Measurements from ENCODE around the gene ALPL. TPM values are rescaled to one million over a fixed set of nuclear protein-coding genes. Genes with fewer than 3 reads are reported as not detected.
A peak's percentile ranks its signal among the peaks of the same experiment; 100 is the strongest.

ALPL gene
- total and polyA plus RNA-seq, 9 of the 15 experiments (the other 6 are each of a cell fraction or from before 2014, with no cell fraction given) = 0.04 to 0.38 (median 0.18) TPM; not detected in 4

DNA sequence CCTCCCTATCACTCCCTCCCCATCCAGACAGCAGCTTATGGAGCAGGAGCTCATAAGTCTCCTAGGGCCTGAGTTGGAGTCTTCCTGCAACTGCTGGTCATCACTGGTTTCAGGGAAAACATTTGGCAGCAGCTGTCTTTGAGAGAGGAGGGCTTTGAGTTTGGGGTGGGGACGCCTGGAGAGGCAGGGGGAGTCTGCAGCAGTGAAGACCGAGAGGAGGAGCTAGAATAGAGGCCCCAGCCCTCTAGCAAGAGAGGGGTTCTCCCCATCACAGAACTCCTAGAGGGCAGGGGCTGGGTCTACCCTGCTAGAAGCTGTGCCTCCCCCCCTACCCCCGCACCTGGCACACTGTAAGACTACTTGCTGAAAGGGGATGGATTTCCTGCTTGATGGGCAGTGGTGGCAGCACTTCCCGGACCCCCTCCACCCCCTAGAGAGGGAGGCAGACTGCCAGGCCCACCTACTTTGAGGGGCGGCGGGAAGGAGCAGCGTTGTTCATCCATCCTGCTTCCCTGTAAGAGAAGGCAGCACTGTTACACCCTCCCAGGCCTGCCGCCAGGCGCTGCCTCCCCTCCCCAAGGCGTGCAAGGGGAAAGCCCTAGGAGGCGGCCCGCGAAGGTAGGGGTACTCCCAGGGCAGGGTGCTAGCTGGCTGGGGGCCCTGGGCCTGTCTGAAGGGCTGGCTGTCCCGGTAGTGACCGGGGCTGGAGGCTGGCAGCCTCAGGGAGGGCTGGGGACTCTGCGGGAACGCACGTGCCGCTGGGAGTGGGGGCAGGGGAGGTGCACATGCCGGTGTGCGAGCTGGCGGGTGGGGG lies 109.5 kb downstream of the ALPL start (continued):
- TF ChIP-seq, protein P1, sequence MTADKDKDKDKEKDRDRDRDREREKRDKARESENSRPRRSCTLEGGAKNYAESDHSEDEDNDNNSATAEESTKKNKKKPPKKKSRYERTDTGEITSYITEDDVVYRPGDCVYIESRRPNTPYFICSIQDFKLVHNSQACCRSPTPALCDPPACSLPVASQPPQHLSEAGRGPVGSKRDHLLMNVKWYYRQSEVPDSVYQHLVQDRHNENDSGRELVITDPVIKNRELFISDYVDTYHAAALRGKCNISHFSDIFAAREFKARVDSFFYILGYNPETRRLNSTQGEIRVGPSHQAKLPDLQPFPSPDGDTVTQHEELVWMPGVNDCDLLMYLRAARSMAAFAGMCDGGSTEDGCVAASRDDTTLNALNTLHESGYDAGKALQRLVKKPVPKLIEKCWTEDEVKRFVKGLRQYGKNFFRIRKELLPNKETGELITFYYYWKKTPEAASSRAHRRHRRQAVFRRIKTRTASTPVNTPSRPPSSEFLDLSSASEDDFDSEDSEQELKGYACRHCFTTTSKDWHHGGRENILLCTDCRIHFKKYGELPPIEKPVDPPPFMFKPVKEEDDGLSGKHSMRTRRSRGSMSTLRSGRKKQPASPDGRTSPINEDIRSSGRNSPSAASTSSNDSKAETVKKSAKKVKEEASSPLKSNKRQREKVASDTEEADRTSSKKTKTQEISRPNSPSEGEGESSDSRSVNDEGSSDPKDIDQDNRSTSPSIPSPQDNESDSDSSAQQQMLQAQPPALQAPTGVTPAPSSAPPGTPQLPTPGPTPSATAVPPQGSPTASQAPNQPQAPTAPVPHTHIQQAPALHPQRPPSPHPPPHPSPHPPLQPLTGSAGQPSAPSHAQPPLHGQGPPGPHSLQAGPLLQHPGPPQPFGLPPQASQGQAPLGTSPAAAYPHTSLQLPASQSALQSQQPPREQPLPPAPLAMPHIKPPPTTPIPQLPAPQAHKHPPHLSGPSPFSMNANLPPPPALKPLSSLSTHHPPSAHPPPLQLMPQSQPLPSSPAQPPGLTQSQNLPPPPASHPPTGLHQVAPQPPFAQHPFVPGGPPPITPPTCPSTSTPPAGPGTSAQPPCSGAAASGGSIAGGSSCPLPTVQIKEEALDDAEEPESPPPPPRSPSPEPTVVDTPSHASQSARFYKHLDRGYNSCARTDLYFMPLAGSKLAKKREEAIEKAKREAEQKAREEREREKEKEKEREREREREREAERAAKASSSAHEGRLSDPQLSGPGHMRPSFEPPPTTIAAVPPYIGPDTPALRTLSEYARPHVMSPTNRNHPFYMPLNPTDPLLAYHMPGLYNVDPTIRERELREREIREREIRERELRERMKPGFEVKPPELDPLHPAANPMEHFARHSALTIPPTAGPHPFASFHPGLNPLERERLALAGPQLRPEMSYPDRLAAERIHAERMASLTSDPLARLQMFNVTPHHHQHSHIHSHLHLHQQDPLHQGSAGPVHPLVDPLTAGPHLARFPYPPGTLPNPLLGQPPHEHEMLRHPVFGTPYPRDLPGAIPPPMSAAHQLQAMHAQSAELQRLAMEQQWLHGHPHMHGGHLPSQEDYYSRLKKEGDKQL (CRISPR knock-in tag; IDR thresholded peaks at IDR 0.05; ENCODE audit: borderline replicate concordance) = no peak
- TF ChIP-seq ZNF830 (CRISPR knock-in tag; IDR thresholded peaks at IDR 0.05) = no peak
- TF ChIP-seq, protein P2, sequence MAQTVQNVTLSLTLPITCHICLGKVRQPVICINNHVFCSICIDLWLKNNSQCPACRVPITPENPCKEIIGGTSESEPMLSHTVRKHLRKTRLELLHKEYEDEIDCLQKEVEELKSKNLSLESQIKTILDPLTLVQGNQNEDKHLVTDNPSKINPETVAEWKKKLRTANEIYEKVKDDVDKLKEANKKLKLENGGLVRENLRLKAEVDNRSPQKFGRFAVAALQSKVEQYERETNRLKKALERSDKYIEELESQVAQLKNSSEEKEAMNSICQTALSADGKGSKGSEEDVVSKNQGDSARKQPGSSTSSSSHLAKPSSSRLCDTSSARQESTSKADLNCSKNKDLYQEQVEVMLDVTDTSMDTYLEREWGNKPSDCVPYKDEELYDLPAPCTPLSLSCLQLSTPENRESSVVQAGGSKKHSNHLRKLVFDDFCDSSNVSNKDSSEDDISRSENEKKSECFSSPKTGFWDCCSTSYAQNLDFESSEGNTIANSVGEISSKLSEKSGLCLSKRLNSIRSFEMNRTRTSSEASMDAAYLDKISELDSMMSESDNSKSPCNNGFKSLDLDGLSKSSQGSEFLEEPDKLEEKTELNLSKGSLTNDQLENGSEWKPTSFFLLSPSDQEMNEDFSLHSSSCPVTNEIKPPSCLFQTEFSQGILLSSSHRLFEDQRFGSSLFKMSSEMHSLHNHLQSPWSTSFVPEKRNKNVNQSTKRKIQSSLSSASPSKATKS (CRISPR knock-in tag; IDR thresholded peaks at IDR 0.05) = no peak
- TF ChIP-seq NFRKB (IDR thresholded peaks at IDR 0.05; ENCODE audit: low read depth) = no peak
- TF ChIP-seq, protein P3, sequence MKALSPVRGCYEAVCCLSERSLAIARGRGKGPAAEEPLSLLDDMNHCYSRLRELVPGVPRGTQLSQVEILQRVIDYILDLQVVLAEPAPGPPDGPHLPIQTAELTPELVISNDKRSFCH (CRISPR knock-in tag; IDR thresholded peaks at IDR 0.05) = no peak
- TF ChIP-seq, protein P3 (tag; IDR thresholded peaks at IDR 0.05) = no peak
- TF ChIP-seq ZNF282 (CRISPR knock-in tag; IDR thresholded peaks at IDR 0.05) = no peak
- TF ChIP-seq ZNF121 (CRISPR knock-in tag; conservative IDR thresholded peaks at IDR 0.05) = no peak
- no peak for TF ChIP-seq SMARCE1 (IDR thresholded peaks at IDR 0.05)
- no peak for TF ChIP-seq ETV5 (CRISPR knock-in tag; IDR thresholded peaks at IDR 0.05; ENCODE audit: low read depth)
- no peak; the same call in 1 of the 2 replicates for TF ChIP-seq ARID1B (IDR thresholded peaks at IDR 0.05)
- TF ChIP-seq, protein P4, sequence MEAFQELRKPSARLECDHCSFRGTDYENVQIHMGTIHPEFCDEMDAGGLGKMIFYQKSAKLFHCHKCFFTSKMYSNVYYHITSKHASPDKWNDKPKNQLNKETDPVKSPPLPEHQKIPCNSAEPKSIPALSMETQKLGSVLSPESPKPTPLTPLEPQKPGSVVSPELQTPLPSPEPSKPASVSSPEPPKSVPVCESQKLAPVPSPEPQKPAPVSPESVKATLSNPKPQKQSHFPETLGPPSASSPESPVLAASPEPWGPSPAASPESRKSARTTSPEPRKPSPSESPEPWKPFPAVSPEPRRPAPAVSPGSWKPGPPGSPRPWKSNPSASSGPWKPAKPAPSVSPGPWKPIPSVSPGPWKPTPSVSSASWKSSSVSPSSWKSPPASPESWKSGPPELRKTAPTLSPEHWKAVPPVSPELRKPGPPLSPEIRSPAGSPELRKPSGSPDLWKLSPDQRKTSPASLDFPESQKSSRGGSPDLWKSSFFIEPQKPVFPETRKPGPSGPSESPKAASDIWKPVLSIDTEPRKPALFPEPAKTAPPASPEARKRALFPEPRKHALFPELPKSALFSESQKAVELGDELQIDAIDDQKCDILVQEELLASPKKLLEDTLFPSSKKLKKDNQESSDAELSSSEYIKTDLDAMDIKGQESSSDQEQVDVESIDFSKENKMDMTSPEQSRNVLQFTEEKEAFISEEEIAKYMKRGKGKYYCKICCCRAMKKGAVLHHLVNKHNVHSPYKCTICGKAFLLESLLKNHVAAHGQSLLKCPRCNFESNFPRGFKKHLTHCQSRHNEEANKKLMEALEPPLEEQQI (IDR thresholded peaks at IDR 0.05) = no peak
- no peak for TF ChIP-seq YBX1 (IDR thresholded peaks at IDR 0.05)
- 0 out of 2 replicates have a peak, but pooled peaks have one; percentile 21 for TF ChIP-seq FOXM1 (IDR thresholded peaks at IDR 0.05; ENCODE audit: low read depth)
- no peak for TF ChIP-seq FOXM1 (CRISPR knock-in tag; IDR thresholded peaks at IDR 0.05; ENCODE audit: low read depth)
- no peak for TF ChIP-seq BDP1 (IDR thresholded peaks at IDR 0.05; ENCODE audit: insufficient read depth, insufficient read length)
- TF ChIP-seq FUS (optimal IDR thresholded peaks at IDR 0.05; ENCODE audit: low read depth, low read length) = no peak
- no peak for TF ChIP-seq JUN (IDR thresholded peaks at IDR 0.05; ENCODE audit: borderline replicate concordance, low read depth, low read length)
- TF ChIP-seq JUN (CRISPR knock-in tag; IDR thresholded peaks at IDR 0.05; ENCODE audit: borderline replicate concordance) = no peak
